ENCODE results near the gene PPP2R5C. TPM values are rescaled to one million over a fixed set of nuclear protein-coding genes. Genes with fewer than 3 reads are reported as not detected.

Gene PPP2R5C
- total and polyA plus RNA-seq, 9 of the 15 experiments (the other 6 are each of a cell fraction or from before 2014, with no cell fraction given): 284 to 617 (median 395) TPM

GRCh38 chr14:101927859-101928258 lies 166.3 kb downstream of the PPP2R5C start (continued):
- no peak for TF ChIP-seq ZNF518B (CRISPR knock-in tag; IDR thresholded peaks at IDR 0.05)
- TF ChIP-seq MYBL2 (IDR thresholded peaks at IDR 0.05; ENCODE audit: low read depth): no peak
- TF ChIP-seq MYBL2 (CRISPR knock-in tag; IDR thresholded peaks at IDR 0.05; ENCODE audit: borderline replicate concordance): no peak
- no peak for TF ChIP-seq ATF6 (CRISPR knock-in tag; IDR thresholded peaks at IDR 0.05)
- TF ChIP-seq CHD7 (IDR thresholded peaks at IDR 0.05; ENCODE audit: low read depth, low read length): no peak
- TF ChIP-seq ZBTB49 (CRISPR knock-in tag; IDR thresholded peaks at IDR 0.05; ENCODE audit: borderline replicate concordance): no peak
- no peak for TF ChIP-seq HDAC1 (IDR thresholded peaks at IDR 0.05)
